ENCODE data around the gene RRAD.

RRAD gene

GRCh38 chr16:66880288-66881013, 44.9 kb downstream of the RRAD start, which contains the start of gene PDP2 (continued):
- TF ChIP-seq ZNF561 (tag by site-specific recombination; IDR thresholded peaks at IDR 0.05; ENCODE audit: borderline replicate concordance) (peak; percentile 81; the same call in 1 of the 2 replicates), ZNF138 (tag by site-specific recombination; IDR thresholded peaks at IDR 0.05; ENCODE audit: borderline replicate concordance) (no peak), PRDM4 (tag by site-specific recombination; IDR thresholded peaks at IDR 0.05) (no peak), YY1 (tag by site-specific recombination; IDR thresholded peaks at IDR 0.05) (no peak), ZNF174 (tag by site-specific recombination; IDR thresholded peaks at IDR 0.05) (no peak), BCL11A (tag by site-specific recombination; IDR thresholded peaks at IDR 0.05; ENCODE audit: low read depth) (peak; percentile 30; the same call in 1 of the 2 replicates), ZBTB11 (tag by site-specific recombination; conservative IDR thresholded peaks at IDR 0.05; ENCODE audit: low read depth) (no peak), ZNF488 (tag by site-specific recombination; IDR thresholded peaks at IDR 0.05) (no peak), ZNF626 (tag by site-specific recombination; IDR thresholded peaks at IDR 0.05) (no peak), SP3 (tag by site-specific recombination; IDR thresholded peaks at IDR 0.05) (peak; percentile 98), ZNF404 (tag by site-specific recombination; IDR thresholded peaks at IDR 0.05) (no peak), ZNF202 (tag by site-specific recombination; IDR thresholded peaks at IDR 0.05; ENCODE audit: borderline replicate concordance) (no peak), ZNF266 (tag by site-specific recombination; IDR thresholded peaks at IDR 0.05; ENCODE audit: low read depth) (no peak), ZSCAN5A (tag by site-specific recombination; IDR thresholded peaks at IDR 0.05) (no peak), ZNF843 (tag by site-specific recombination; IDR thresholded peaks at IDR 0.05) (peak; percentile 25; the same call in 1 of the 2 replicates), ZNF2 (tag by site-specific recombination; IDR thresholded peaks at IDR 0.05) (no peak; the same call in 1 of the 2 replicates), ZNF223 (tag by site-specific recombination; IDR thresholded peaks at IDR 0.05) (no peak), ZBTB8A (tag by site-specific recombination; IDR thresholded peaks at IDR 0.05) (no peak), ZNF560 (tag by site-specific recombination; IDR thresholded peaks at IDR 0.05; ENCODE audit: borderline replicate concordance) (no peak), ZNF837 (tag by site-specific recombination; IDR thresholded peaks at IDR 0.05) (no peak), ZNF585B (tag by site-specific recombination; IDR thresholded peaks at IDR 0.05) (no peak), KLF8 (tag by site-specific recombination; IDR thresholded peaks at IDR 0.05) (peak; percentile 94), ZNF707 (tag by site-specific recombination; IDR thresholded peaks at IDR 0.05) (no peak), ZNF16 (tag by site-specific recombination; IDR thresholded peaks at IDR 0.05; ENCODE audit: low read depth) (no peak), ZNF169 (tag by site-specific recombination; IDR thresholded peaks at IDR 0.05) (no peak), ZNF692 (tag by site-specific recombination; IDR thresholded peaks at IDR 0.05) (peak; percentile 14; the same call in 1 of the 2 replicates), ZNF571 (tag by site-specific recombination; IDR thresholded peaks at IDR 0.05) (no peak), FEZF1 (tag by site-specific recombination; IDR thresholded peaks at IDR 0.05) (no peak), ZNF670 (tag by site-specific recombination; IDR thresholded peaks at IDR 0.05; ENCODE audit: low read depth) (no peak), ATF2 (tag by site-specific recombination; IDR thresholded peaks at IDR 0.05; ENCODE audit: low read depth) (no peak)

Measured in HEK293 (cell line).